AG20443 (cell line): ENCODE measurements around the gene DAB1.
A peak's percentile ranks its signal among the peaks of the same experiment; 100 is the strongest.
"Not testable (repeated sequence)": the region's sequence is repeated elsewhere in the genome, so short reads cannot be mapped to it uniquely, and the experiment has no call there.

Experiments used
- DNase-seq: peaks from one replicate; pipeline ENCODE4 v3.0.0; 2012; ENCODE audit warnings: low spot score, mixed read lengths

DAB1 gene

DNA sequence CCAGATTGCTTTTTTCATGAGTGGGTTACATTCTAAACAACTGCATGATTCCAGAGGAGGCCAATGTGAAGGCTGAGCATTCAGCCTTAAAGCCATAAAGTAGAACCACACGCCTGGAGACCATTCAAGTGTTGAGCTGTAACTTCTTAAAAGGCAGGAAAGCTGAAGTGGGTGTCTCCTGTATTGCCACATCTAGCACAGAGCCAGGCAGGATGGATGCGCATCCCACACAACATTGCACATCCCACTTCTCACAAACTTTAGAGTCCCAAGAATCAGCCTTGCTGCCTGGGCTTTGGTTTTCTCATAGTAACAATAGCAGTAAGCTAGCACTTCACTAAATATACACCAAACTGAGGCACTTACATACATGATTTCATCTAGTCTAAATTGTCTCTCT is 151.7 kb downstream of the DAB1 start:
- DNase-seq, result no peak

DNA sequence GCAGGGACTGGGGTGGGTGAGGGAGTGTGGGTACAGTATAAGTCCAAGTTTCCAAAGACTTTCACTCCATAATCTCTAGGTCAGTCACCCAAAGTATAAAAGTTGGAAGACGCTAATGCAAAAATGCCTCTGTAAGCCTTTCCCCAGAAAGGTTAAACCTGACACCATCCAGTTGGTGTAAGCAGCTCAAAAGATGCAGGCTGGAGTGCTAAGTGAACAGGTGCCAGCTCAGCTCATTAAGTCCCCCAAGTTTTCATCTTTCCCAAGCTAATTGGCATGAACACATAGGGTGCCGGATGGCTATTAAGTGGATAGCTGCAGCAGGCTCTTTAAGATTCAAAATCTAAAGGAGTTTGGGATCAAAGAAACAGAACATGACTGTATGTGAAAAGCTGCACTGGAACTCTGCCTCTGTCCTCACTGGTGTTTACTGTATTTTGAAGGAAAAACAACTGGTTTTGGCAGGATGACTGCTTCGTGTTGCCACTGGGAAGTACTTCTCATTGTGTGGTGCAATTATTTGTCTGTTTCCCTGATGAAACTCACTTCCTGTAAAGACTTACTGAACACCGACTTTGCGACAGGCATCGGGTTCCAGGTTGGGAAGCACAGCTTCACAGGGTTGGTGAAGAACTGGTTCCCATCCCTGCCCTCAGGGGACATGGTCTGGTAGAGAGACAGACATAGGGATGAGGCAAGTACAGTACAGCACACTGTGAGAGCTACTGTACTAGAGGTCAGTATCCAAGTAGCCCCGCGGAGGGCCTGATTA is 152.7 kb downstream of the DAB1 start:
- DNase-seq, result no peak

DNA sequence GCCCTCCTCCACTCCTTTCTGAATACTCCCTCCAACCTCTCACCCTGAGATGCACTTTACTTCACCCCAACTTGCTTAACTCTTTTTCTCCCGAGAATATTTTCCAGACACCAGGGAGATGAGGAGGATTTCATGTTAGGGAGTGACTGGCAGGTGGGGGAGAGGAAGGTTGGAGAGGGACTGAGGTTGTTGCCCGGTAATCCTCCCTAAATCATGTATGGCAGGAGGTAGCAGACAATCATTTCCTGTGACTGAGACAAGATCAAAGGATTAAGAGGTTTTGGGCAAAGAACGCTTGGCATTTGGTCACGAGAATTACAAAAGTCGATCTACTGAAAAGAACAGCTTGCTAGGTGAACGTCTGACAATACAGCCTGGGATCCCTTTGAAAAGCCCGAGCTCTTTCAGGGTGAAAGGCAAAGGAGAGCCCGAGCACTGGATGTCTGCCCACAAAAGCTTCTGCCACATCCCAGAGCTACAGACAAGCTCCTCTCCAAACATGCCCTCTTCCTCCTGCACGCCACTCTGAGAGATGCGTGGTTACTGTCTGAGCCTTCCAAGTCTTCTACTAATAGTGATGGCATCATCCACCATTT is 154.1 kb downstream of the DAB1 start:
- DNase-seq, result no peak

DNA sequence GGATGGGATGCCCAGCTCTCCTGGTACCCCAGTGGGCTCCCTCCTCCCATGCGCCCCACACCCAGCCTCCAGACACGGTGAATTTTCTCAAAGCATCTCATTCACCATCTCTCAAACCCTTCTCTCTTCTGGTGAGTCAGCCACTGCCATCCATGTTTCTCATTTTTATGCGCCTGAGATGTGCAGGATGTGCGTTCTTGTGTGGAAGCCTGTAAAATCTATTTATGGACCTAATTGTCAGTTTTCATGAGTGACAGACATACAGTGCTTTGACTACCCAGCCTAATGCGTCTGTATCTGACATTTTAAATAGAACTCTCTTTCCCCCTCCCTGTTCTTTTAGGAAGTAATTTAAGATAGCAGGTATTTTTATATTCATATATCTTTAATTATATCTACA is 158.8 kb downstream of the DAB1 start:
- no peak for DNase-seq

DNA sequence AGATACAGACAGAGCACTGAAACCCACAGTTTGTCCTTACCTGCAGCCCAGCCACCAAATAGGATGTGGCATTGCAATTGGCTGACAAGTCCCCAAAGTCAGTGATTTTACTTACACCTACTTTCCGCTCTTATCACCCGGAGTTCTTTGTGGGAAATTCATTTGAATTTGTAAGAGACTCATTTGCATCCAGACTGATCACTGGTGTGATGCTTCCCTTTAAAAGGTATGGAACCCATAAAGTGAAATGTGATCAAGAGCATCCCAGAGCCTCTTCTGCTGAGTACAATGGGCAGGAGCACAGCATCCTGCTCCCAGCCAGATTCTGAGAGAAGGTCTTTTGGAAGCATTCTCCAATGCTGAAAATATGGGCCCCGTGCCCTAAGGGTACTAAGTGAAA is 161.4 kb downstream of the DAB1 start:
- DNase-seq, result no peak

DNA sequence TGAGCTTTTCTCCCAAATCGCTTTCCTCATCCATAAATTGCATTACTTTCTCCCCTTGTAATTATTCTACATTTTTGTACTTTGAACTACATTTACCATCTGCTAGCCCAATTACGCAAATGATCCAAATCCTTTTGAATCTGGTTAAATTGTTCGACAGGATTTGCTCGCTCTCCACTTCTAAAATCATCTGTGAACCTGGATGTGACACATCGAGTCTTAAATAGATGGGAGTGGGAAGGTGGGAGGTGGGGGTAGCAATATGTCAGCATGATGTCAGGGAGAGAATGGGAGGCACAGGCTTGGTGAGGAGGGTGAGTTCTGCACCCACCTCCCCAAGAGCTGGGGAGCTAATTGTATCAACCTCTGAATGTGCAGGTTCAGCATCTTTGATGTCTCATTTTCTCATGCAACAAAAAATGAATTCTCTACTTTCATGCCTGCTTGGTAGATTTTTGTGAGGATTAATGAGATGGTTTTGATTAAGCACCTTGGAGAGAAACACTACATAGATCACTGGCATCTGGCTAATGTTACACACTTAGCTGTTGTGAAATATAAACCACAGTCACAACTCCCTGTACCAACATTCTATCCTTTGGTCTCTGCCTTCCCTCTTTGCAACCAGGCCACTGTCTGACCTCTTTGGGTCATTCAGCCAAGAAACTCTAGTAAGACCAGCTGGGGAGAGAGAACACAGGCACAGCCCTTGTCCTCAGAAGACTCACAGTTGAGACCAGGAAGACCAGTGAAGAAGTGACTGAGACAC is 165.1 kb downstream of the DAB1 start:
- peak; percentile 52 for DNase-seq

DNA sequence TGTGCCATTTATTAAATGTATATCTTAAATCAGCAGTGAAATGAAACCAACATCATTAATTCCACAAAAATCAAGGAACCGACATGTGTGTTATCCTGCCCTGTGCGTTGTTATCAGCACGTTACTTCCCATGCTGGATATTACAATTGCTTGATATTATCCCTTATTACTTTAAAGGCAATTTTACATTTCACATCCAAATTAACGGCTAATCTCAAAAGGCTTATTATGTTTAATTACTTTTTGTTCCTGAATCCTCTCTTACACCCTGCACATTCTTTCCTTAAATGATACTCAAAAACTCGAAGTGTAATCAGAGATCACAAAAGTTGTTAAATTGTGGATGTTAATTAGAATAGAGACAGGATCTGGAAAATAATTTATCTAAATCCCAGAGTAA is 167.9 kb downstream of the DAB1 start:
- DNase-seq, result no peak

DNA sequence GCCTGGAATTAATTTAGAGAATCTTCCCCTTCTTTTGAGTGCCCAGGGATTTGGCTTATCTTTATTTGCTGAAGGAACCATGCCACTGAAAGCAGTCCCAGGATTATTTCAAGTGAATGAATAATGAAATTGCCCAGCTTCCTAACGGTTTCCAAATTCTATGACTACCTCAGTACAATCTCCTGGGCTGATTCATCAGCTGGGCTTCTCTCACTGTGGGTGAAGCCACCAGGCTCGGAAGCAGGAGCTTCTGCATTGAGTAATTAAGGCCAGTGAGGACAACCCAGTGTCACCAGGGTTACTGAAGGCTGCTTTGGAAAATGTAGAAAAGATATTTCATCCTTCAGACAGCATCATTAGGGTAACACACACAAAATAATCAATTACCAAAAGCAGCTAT is 169.8 kb downstream of the DAB1 start:
- peak; percentile 87 for DNase-seq

DNA sequence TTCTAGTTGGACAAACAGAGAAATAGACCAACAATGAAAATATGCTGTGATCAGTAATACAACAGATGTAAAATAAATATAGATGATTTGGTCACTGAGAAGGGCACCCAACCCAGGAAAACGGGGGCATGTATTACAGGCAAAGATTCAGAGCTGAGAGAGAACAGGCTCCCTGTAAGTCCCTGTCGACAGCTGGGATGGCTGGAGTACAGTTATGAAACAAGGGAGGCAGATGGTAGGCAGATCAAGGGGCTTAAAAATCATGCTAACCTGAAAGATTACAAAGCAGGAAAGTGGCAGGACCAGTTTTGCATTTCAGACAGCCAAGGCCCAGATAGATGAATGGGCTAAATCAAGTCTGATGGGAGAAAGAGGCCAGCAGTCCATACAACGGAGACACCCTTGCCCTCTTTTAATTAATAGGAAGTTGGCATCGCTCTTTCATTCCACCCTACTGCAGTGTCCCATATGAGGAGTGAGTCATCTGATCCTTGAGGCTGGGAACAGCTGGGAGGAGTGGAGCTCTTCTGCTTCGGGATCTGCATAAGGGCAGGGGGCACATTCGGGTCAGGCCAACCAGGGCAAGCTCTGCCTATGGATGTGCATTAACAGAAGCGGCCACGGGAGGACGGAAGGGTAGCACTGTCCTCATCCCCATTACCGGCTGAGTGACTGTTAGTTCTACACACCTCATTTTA is 171.1 kb downstream of the DAB1 start:
- DNase-seq, result peak; percentile 40

DNA sequence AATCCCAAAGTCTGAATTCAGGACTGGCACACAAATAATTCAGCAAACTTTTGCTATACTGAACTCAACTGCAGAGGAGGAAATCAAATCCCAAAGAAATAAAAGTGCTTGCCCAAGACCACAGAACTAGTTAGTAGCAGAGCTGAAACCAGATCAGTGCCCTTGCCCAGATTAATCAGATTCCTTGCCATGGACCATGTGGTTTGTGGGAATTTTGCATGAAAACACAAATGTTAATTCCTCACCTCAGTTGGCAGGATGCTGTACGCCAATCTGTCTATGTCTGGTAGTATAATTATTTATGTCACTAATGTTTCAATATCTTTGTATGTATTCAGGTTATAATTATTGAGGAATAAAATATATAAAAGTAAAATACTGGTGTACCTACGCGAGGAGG is 173.8 kb downstream of the DAB1 start:
- no peak for DNase-seq

DNA sequence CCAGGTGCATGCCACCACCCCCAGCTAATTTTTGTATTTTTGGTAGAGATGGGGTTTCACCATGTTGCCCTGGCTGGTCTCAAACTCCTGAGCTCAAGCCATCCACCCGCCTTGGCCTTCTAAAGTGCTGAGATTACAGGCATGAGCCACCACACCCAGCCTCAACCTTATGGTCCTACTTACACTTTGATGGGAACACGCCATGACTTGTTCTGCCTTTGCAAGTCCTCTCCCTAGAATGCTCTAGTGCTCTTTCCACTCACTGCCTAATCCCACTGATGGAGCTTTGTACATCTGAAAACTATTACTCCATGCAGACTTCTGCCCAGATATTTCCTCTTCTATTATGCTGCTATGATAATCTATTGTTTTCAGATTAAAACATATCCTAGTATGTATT is 174.3 kb downstream of the DAB1 start:
- no peak for DNase-seq

DNA sequence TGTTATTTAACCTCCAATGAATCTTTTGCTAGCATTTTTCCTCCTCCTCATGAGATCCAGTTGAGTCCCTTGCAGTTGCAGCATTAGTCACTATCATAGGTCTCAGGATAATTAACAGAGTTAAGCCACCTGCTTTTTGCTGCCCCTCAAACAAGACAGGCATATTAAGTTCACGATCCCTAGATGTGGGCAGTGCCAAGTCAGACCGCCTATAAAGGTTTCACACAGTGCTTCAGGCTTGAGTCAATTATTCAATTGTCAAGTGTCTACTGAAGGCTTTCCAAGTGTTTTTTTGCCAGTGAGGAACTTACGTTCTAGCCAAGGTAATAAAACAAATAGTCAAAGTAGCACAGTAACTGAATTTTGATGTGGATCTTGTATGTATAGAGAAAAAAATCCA is 175.0 kb downstream of the DAB1 start:
- no peak for DNase-seq

DNA sequence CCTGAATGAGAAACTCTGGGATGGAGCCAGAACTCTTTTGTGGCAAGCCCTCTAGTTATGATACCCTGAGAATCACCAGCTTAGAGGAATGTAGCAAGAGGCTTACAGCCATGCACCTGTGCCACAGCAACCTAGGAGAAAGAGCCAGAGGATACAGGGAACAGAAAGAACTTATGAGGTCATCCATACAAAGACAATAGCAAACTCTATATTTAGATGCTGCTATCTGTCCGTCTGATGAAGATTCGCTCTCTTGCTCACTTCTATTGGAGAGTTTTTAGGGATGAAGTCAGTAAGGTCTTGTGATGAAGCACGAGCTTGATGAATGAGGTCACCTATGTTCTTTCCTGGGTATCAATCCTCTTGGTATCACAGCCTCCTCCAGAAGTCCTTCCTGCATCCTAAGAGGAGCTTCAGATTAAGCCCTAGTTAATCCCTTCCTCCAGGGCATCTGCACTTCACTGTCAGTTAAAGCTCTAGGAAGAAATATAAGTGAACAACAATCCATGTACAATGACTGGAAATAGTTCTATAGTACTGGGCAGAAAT is 185.6 kb downstream of the DAB1 start:
- no peak for DNase-seq

DNA sequence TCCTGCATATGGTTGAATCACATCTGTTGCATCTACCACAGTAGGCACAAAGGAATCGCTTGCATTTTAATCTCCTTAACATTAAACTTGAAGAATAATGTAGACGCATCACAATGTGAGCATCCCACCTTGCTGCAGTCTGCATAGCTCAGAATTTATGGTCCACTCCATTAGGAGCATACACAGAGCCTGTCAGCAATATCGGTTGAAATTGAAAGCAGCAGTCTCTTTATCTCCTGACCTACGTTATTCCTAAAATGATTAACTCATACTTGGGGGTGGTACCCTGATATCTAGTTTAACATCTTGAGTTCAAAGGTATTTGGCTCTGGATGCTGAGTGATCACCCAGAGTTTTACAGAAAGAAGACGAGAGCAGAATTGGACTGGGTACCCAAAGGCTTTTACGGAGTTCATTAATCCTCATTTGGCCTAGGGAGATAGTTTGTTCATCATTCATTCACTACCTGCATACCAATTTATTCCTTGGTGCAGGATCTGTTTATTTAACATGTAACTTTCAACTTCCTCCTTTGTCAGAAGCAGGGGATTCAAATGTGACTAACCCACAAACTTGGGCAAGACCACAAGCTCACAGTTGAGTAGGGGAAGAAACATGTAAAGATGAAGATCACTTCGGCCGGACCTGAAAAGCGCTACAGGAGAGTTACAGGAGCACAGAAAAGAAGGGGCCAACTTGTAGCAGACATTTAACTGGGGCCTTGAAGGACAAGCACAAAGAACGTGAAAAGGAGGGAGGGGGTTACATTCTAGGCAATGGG is 187.9 kb downstream of the DAB1 start:
- DNase-seq, result no peak

DNA sequence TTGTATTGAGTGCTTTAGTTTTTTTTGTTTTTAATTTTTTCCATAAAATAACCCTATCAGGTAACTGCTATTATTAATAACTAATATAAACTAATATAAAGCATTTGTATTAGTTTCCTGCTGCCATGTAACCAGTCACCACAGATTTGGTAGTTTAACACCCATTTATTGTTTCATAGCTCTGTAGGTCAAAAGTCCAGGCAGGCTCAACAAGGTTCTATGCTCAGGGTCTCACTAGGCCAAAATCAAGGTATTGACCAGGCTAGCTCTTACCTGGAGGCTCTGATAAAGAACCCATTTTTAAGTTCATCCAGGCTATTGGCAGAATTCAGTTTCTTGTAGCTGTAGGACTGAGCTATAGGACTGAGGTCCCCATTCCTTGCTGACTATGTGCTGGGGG is 189.4 kb downstream of the DAB1 start:
- DNase-seq, result no peak

DNA sequence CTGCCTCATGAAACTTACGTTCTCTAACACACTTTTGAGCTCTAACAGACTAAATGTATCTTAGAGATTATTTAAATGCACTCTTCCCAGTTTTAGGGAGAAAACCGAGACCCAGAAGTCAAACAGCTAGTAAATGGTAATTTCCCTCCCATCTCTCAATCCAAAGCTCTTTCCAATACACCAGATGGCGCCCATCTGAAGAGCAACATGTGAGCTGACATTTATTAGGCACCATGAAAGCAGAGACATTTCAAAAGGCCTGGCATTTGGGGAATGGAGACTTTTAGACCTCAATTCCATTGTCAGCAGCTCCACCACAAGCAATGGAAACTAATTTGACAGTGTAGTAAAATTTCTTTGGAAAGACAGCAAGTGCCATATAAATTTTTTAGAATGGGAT is 191.4 kb downstream of the DAB1 start:
- DNase-seq, result no peak

DNA sequence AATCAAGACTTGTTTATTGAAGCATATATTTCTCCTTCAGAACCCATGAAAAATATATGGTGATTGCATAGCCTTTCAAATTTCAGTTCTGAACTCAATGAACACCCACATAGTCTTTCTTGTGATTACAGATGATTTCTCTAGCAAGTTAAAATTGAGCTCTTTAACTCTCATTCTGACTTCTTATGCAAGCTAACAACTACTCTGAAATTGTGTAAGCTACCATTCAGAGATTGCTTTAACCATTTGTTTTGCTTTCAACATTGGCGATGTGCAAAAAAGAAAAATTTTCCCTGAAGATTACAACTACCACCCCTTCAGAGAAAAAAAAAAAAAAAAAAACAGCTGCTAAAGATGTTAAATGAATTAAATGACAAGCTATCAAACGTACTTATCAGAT is 193.9 kb downstream of the DAB1 start:
- DNase-seq, result no peak

DNA sequence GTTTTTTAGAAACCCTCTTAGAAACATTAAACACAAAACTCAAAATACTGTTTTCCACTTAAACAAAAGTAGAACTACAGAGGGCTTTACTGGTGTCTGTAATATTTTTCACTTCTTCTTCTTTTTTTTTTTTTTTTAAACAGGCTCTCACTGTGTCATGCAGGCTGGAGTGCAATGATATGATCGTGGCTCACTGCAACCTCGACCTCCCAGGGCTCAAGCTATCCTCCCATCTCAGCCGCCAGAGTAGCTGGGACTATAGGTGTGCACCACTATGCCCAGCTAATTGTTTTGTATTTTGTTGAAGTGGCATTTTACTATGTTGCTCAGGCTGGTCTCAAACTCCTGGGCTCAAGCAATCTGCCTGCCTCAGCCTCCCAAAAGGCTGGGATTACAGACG is 194.8 kb downstream of the DAB1 start:
- no peak for DNase-seq

DNA sequence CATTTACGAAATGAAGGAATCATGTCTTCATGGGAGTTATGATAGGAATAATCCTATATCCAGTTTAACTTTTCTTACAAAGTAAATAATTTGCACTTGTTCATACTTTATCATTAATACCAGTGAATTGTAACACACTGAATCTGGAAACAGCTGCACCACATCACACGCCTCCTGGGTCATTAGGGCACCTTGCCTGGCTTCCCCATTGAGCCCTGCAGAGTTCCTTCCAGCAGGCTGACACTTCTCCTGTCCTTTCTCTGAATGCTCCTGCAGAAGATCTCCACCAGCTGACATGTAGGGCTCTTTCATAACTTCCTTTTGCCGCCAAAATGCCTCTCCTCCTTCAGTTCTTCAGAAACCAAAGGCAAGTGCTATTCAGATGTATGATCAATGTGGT is 201.1 kb downstream of the DAB1 start:
- no peak for DNase-seq

DNA sequence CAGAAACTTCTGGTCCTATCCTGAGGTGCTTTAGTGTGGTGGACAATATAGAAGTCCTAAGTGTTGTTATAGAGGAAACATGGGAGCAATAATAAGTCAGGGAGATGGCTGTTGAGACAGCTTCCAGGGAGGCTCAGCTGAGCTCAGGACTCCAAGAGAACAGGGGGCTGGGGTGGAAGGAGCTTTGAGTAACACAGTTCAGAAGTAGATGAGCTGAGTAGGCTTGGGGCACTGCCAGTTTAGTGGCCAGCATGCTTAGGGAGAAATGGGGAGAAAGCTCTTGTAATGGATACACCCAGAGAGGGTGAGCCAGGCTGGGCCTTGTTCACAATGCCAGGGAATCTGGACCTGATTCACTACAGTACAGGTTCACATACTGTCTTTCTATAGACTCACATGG is 201.6 kb downstream of the DAB1 start:
- no peak for DNase-seq

DNA sequence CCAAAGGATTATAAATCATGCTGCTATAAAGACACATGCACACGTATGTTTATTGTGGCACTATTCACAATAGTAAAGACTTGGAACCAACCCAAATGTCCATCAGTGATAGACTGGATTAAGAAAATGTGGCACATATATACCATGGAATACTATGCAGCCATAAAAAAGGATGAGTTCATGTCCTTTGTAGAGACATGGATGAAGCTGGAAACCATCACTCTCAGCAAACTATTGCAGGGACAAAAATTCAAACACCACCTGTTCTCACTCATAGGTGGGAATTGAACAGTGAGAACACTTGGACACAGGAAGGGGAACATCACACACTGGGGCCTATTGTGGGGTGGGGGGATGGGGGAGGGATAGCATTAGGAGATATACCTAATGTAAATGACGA is 203.0 kb downstream of the DAB1 start:
- DNase-seq, result not testable (repeated sequence)
